Keratinocyte (primary cell): ENCODE results near the gene RPS27L. TPM values are rescaled to one million over a fixed set of nuclear protein-coding genes. Genes with fewer than 3 reads are reported as not detected.

Experiments
- DNase-seq: peaks from one replicate; pipeline ENCODE4 v3.0.0-alpha.2; 2011; ENCODE audit warnings: low read depth, missing footprints, low spot score
- FAIRE-seq: peaks from 2 replicates; lab custom pipeline; 2011; peaks lifted over from hg19 to GRCh38; lab: Jason Lieb, UNC
- H2AFZ ChIP-seq: 2 replicates; pipeline ENCODE4 v1.6.0; 2012; ENCODE audit warnings: low read length, control low read depth, inconsistent platforms; ENCODE audit not compliant: control insufficient read depth
- H3K27ac ChIP-seq: 2 replicates; pipeline ENCODE4 v1.5.1; 2011; ENCODE audit warnings: low read length; ENCODE audit not compliant: control insufficient read depth, insufficient read depth
- H3K27me3 ChIP-seq: 3 replicates; pipeline ENCODE4 v1.6.0; 2011; ENCODE audit warnings: low read length; ENCODE audit not compliant: control insufficient read depth, insufficient read depth; ENCODE audit errors: extremely low read depth
- H3K36me3 ChIP-seq, 2 experiments: 2 replicates in 1 of 2; 3 replicates in 1 of 2; pipeline ENCODE4 v1.5.1; 2011; ENCODE audit warnings: low read length in 2 of 2, mild to moderate bottlenecking in 1 of 2; ENCODE audit not compliant: control insufficient read depth in 2 of 2, insufficient read depth in 2 of 2; ENCODE audit errors: extremely low read depth in 1 of 2
- H3K4me1 ChIP-seq: 3 replicates; pipeline ENCODE4 v1.5.1; 2011; ENCODE audit warnings: low read length; ENCODE audit not compliant: control insufficient read depth, insufficient read depth; ENCODE audit errors: extremely low read depth
- H3K4me2 ChIP-seq: 3 replicates; pipeline ENCODE4 v1.6.0; 2011; ENCODE audit warnings: low read depth, low read length; ENCODE audit not compliant: control insufficient read depth, insufficient read depth; ENCODE audit errors: extremely low read depth
- H3K4me3 ChIP-seq, 3 experiments: fragments of 200-600 bp in 1 of 3; sonication (generic) in 1 of 3; 2 replicates in 2 of 3; 3 replicates in 1 of 3; pipeline ENCODE4 v1.5.1; 2011 to 2016; ENCODE audit warnings: low read length in 3 of 3, mild to moderate bottlenecking in 3 of 3, control low read depth in 2 of 3, inconsistent platforms in 1 of 3, low read depth in 1 of 3, mixed read lengths in 1 of 3, mixed run types in 1 of 3, moderate library complexity in 1 of 3; ENCODE audit not compliant: control insufficient read depth in 2 of 3, insufficient read depth in 2 of 3; ENCODE audit errors: extremely low read depth in 1 of 3
- H3K79me2 ChIP-seq: 2 replicates; pipeline ENCODE4 v1.6.0; 2012; ENCODE audit warnings: low read length; ENCODE audit not compliant: control insufficient read depth, insufficient read depth
- H3K9ac ChIP-seq: 3 replicates; pipeline ENCODE4 v1.6.0; 2011; ENCODE audit warnings: low read length; ENCODE audit not compliant: control insufficient read depth, insufficient read depth; ENCODE audit errors: extremely low read depth
- H3K9me1 ChIP-seq: 3 replicates; pipeline ENCODE4 v1.6.0; 2011; ENCODE audit warnings: low read length; ENCODE audit not compliant: control insufficient read depth, insufficient read depth; ENCODE audit errors: extremely low read depth
- H3K9me3 ChIP-seq: 2 replicates; pipeline ENCODE4 v1.5.1; 2012; ENCODE audit warnings: low read depth, low read length; ENCODE audit not compliant: control insufficient read depth
- H4K20me1 ChIP-seq: 3 replicates; pipeline ENCODE4 v1.6.0; 2011; ENCODE audit warnings: low read length; ENCODE audit not compliant: control insufficient read depth, insufficient read depth; ENCODE audit errors: extremely low read depth
- EZH2 ChIP-seq: IDR thresholded peaks from one replicate; pipeline ENCODE4 v1.6.1; 2012; ENCODE audit warnings: inconsistent platforms, mild to moderate bottlenecking, low read length, moderate library complexity
- dilution Hi-C: fragments of 300-500 bp; cut with MboI; formaldehyde crosslinking; loops from one replicate; pipeline ENCODE4 v1.7.0; 2020; ENCODE audit warnings: low sequenced_read_pairs; ENCODE audit not compliant: extremely low pct_ligation_motif_present
- polyA plus RNA-seq, 5 experiments: library from polyadenylated mRNA; depleted of rRNA in 3 of 5; stranded (reverse) in 3 of 5; stranded (forward) in 1 of 5; unstranded in 1 of 5; fragments of >200 nt; gene quantifications; 1 replicate in 1 of 5; 2 replicates in 3 of 5; 3 replicates in 1 of 5; pipeline versions ENCODE4 v1.2.1 to v1.2.3, GENCODE V29; 2011 to 2012; ENCODE audit warnings: missing spikeins in 2 of 5, low read depth in 1 of 5, low replicate concordance in 1 of 5
- TF ChIP-seq, protein P1 (sequence below), 3 experiments: IDR thresholded peaks in 1 of 3; conservative IDR thresholded peaks in 1 of 3; optimal IDR thresholded peaks in 1 of 3; 2 replicates in 2 of 3; 3 replicates in 1 of 3; pipeline versions ENCODE3 to v1.5.1; 2011; ENCODE audit warnings: low read length in 3 of 3, mild to moderate bottlenecking in 3 of 3, moderate library complexity in 2 of 3, control low read depth in 1 of 3, inconsistent platforms in 1 of 3; ENCODE audit not compliant: insufficient read depth in 2 of 3; ENCODE audit errors: extremely low read depth in 1 of 3

Gene RPS27L
- polyA plus RNA-seq, 1 donor (not counting 4 experiments of a cell fraction or from before 2014, with no cell fraction given), result 208 TPM

DNA sequence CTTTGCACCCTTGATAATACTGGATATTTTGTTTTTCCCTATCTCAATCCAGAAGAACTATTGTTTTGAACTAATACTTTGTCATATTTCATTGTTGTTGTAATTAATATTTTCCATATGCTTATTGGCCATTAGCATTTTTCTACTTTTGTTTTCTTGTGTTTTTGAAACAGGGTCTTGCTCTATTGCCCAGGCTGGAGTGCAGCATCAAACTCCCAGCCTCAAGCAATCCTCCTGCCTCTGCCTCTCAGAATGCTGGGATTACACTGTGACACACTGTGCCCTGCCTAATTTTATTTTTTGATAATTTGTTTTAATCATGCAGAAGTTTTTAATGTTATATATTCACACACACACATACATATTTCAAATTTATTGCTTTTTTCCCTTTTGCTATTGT is 3.4 kb upstream of the RPS27L start:
- Histone ChIP-seq H3K79me2 (peaks cover 10% of the 10 kb centered on the region), H3K27ac (no peak overlapping the region), H3K4me1 (peaks cover 6% of the 10 kb centered on the region), H3K9ac (no peak overlapping the region), H2AFZ (no peak overlapping the region), H3K4me3 (no peak overlapping the region), H3K9me3 (no peaks in the 10 kb centered on the region), H3K9me1 (no peaks in the 10 kb centered on the region), H3K36me3 (peaks cover 0 to 3% of the 10 kb centered on the region in 2 experiments), H3K27me3 (no peaks in the 10 kb centered on the region), H3K4me2 (no peak overlapping the region), H4K20me1 (no peaks in the 10 kb centered on the region)
- dilution Hi-C loops, result no loop called here
- TF ChIP-seq EZH2, result no peak
- TF ChIP-seq, protein P1, sequence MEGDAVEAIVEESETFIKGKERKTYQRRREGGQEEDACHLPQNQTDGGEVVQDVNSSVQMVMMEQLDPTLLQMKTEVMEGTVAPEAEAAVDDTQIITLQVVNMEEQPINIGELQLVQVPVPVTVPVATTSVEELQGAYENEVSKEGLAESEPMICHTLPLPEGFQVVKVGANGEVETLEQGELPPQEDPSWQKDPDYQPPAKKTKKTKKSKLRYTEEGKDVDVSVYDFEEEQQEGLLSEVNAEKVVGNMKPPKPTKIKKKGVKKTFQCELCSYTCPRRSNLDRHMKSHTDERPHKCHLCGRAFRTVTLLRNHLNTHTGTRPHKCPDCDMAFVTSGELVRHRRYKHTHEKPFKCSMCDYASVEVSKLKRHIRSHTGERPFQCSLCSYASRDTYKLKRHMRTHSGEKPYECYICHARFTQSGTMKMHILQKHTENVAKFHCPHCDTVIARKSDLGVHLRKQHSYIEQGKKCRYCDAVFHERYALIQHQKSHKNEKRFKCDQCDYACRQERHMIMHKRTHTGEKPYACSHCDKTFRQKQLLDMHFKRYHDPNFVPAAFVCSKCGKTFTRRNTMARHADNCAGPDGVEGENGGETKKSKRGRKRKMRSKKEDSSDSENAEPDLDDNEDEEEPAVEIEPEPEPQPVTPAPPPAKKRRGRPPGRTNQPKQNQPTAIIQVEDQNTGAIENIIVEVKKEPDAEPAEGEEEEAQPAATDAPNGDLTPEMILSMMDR (optimal IDR thresholded peaks at IDR 0.05 in 1 of 3, IDR thresholded peaks at IDR 0.05 in 1 of 3, conservative IDR thresholded peaks at IDR 0.05 in 1 of 3; ENCODE audit: extremely low read depth in 1 of 3, insufficient read depth in 2 of 3, low read length in 3 of 3), result no peak
- DNase-seq (no peak), FAIRE-seq (no peak)

DNA sequence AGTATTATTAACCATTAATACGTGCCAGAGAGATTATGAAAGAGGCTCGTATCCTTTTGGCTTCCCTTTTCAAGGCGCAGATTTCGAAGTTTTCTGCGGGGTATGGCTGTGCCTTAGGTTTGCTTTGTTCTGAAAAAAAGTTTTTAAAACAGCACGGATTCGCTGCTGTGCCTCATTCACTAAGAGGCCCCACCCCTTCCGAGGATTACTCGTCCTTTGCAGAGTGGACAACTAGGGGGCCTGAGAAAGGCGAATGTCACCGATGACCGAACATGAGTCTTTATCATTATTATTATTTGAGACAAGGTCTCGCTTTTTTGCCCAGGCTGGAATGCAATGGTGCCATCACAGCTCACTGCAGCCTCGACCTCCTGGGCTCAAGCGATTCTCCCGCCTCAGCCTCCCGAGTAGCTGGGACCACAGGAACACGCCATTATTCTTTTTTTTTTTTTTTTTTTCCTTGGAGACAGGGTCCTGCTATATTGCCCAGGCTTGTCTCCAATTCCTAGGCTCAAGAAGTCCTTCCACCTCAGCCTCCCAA is 684 bp upstream of the RPS27L start:
- no peak for FAIRE-seq
- Histone ChIP-seq H3K9me3 (no peaks in the 10 kb centered on the region), H3K4me2 (peak overlapping the region; percentile 92), H3K79me2 (peaks cover 12% of the 10 kb centered on the region), H3K9ac (peak overlapping the region; percentile 91), H3K9me1 (no peaks in the 10 kb centered on the region), H3K4me3 (peak overlapping the region; percentile 74 to 80 (median 79)), H2AFZ (peak overlapping the region; percentile 91), H3K27ac (peak overlapping the region; percentile 83), H3K27me3 (no peaks in the 10 kb centered on the region), H4K20me1 (no peaks in the 10 kb centered on the region), H3K4me1 (peaks cover 9% of the 10 kb centered on the region), H3K36me3 (peaks cover 0 to 1% of the 10 kb centered on the region in 2 experiments)
- TF ChIP-seq, protein P1 (optimal IDR thresholded peaks at IDR 0.05 in 1 of 3, IDR thresholded peaks at IDR 0.05 in 1 of 3, conservative IDR thresholded peaks at IDR 0.05 in 1 of 3; ENCODE audit: extremely low read depth in 1 of 3, insufficient read depth in 2 of 3, low read length in 3 of 3), result no peak
- TF ChIP-seq EZH2, result no peak
- DNase-seq, result no peak
- dilution Hi-C loops, result no loop called here
